Urothelium cell line (cell line): Measurements from ENCODE around the gene AXL.
"Not testable (repeated sequence)": the region's sequence is repeated elsewhere in the genome, so short reads cannot be mapped to it uniquely, and the experiment has no call there.

Source experiments
- DNase-seq: peaks from one replicate; pipeline ENCODE4 v3.0.0; 2011; ENCODE audit warnings: low spot score, mixed read lengths
- FAIRE-seq: peaks from 2 replicates; lab custom pipeline; 2011; peaks lifted over from hg19 to GRCh38; lab: Jason Lieb, UNC

The AXL gene

DNA sequence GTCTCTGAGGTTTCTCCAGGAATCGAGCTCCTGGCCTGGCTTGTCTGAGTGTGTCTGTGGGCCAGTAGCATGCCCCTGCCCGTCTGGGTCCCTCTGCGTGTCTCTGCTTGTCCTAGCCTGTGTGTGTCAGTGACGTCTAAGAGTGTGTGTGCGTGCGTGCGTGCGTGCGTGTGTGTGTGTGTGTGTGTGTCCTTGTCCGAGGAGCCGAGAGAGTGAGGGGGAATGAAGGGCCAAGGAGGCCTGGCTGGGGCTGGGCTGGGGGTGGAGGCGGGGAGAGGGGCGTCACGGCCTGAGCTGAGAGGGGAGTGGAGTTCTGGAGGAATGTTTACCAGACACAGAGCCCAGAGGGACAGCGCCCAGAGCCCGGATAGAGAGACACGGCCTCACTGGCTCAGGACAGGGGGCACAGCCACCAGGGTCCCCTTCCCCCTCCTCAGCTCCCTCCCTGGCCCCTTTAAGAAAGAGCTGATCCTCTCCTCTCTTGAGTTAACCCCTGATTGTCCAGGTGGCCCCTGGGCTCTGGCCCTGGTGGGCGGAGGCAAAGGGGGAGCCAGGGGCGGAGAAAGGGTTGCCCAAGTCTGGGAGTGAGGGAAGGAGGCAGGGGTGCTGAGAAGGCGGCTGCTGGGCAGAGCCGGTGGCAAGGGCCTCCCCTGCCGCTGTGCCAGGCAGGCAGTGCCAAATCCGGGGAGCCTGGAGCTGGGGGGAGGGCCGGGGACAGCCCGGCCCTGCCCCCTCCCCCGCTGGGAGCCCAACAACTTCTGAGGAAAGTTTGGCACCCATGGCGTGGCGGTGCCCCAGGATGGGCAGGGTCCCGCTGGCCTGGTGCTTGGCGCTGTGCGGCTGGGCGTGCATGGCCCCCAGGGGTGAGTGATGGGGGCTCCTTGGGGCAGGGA is at the start of gene AXL:
AXL (plus strand) TSS at position 609 of the 893 bp plus-strand sequence; CDS start at position 779, 170 bp downstream.
- DNase-seq (peak; percentile 87), FAIRE-seq (peak; percentile 79)

DNA sequence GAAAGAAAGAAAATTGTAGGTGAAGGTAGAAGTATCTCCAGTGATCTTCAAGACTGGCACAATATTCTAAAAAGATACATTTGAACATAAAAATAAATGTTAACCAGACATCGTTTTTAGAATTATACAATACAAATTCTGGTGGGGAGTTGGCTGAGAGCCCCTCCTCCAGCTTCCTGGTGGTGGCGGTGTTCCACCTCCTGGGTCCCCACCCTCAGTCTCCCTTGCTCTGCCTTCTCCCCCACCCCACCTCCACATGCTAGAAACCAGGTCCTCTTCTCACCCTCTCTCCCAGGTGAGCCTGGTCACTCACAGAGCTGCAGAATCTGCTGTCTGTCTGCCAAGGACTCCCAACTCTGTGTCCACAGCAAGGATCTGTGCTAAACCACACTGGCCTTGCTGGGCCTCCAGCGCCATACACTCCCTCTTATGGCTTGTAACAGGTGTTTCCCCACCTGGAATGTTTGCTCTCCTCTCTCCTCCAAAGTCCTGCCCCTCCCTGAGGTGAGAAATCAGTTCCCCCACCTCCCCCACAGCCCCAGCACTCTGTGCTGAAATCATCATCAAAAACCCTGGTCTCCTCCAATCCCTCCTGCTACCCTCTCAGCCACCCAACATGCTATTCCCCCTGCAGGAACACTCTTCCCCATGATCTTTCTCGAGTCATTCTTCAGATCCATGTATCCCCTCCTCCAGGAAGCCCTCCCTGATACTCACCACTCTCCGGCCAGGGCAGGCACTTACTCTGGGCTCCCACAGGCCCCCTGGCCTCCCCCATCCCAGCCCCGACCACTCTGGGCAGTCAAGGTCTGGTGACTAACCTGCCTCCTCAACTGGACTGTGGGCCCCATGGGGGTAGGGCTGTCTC is 46.5 kb upstream of the AXL start:
- FAIRE-seq (no peak), DNase-seq (no peak)

DNA sequence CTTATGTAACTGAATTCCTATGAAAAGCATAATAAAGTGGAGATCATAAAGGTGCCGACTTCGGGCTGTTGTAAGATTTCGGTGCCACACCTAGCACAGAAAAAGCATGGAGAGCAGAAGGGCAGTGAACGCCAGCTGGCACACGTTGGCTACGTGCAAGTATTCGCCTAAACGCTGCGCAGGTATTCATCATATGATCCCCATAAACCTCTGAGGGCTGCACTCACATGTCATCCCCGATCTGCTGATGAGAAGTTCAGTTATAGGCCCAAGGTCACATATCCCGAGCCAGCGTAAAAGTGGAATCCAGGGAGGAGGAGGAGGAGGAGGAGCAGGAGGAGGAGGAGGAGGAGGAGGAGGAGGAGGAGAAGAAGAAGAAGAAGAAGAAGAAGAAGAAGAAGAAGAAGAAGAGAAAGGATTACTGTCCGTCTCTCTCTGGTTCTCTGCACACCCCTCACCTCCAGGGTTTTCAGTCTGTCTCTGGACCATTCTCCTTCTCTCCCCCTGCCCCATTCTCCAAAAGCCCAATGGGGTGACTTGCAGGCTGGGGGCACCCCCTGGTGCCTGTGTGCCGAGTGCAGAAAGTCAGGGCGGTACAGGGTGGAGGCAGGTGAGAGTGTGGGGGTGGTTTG is 44.6 kb upstream of the AXL start:
- DNase-seq: no peak
- FAIRE-seq: no peak

DNA sequence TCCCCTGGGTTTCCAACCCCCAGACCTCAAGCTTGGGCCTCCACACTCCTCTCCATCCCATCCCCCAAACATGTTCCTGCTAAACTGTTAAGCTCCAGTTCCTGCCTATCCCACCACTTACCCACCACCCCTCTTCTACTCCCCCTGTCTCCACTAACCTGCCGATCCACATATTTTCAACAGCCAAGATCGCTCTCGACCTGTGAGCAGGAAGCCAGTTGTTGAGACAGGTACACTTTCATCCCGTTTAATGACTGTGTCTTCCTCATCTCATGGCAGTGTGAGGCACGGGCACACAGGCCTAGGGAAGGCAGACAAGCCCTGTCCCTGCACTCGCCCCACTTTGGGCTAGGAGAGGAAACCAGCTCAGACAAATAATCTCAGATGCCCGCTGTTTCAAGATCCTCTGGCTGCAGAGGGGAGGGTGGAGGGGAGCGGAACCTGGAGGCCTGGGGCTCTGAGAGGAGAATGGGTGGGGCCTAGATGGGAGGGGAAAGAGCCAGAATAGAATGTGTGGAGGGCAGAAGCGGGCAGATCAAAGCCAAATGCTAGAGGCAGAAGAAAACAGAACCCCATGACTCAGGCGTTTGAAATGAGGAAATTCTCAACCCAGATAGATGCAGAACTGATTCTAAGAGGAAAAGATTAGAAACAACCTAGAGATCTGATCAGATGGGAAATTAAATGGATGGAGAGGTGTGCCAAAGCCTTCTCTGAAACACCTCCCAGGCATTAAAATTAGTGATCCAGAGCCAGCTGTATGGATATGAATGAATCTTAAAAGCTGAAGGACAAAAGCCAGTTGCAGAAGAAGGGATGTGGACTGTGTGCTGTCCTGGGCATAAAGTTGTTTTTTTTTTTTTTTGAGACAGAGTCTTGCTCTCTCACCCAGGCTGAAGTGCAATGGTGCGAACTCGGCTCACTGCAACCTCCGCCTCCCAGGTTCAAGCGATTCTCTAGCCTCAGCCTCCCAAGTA is 42.9 kb upstream of the AXL start:
- peak; percentile 83 for FAIRE-seq

DNA sequence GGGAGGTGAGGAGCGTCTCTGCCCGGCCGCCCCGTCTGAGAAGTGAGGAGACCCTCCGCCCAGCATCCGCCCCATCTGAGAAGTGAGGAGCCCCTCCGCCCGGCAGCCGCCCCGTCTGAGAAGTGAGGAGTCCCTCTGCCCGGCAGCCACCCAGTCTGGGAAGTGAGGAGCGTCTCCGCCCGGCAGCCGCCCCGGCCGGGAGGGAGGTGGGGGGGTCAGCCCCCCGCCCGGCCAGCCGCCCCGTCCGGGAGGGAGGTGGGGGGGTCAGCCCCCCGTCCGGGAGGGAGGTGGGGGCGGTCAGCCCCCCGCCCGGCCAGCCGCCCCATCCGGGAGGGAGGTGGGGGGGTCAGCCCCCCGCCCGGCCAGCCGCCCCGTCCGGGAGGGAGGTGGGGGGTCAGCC is 38.9 kb upstream of the AXL start:
- FAIRE-seq, DNase-seq: not testable (repeated sequence)

More for the DNA sequence above, 42.9 kb upstream of the AXL start:
- DNase-seq: peak; percentile 92

- FAIRE-seq: no peak
- no peak for DNase-seq
These were observed 31.8 kb upstream of the AXL start for GRCh38 chr19:41186971-41187883.

GRCh38 chr19:41187884-41188279 is 31.1 kb upstream of the AXL start:
- no peak for FAIRE-seq
- DNase-seq: no peak

GRCh38 chr19:41189425-41190065 is 29.5 kb upstream of the AXL start:
- DNase-seq (no peak), FAIRE-seq (no peak)

GRCh38 chr19:41192574-41193429 is 26.2 kb upstream of the AXL start, which contains the start of gene CYP2S1:
Gene CYP2S1 (plus strand): TSS chr19:41193219. CDS start chr19:41193265, 46 bp downstream.
- DNase-seq (peak; percentile 70), FAIRE-seq (no peak)

DNA sequence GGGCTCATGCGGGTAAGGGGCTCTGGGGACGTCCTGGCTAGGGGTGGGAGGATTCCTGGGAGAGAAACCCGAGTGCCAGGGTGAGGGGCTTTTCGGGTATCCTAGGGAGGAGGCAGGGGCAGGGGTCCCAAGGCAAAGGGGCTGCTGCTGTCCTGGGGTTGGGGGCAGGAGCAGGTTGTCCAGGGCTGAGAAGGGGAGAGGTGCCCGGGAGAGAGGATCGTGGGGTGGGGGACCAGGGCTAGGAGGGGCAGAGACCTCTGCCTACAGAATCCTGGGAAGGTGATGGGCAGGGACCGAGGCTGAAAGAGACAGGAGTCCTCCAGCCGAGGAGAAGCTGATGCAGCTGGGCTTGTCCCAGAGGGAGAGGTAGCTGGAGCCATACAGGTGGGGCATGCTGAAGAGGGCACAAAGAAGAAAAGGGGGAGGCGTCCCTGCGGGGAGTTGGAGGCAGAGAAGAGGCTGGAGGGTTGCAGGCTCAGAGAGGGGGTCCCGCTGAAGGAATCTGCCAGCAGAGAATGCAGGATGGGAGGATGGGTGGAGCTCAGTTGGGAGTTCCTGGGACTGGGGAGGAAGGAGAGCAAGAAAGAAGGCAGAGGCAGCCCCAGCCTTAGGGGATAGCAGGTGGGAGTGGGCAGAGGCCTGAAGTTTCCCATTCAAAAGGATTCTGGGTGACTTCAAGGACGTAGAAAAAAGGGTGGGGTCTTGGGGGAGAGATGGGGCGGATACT is 25.4 kb upstream of the AXL start:
- FAIRE-seq: no peak
- DNase-seq: no peak

GRCh38 chr19:41194157-41194552 is 24.9 kb upstream of the AXL start:
- DNase-seq (no peak), FAIRE-seq (no peak)

DNA sequence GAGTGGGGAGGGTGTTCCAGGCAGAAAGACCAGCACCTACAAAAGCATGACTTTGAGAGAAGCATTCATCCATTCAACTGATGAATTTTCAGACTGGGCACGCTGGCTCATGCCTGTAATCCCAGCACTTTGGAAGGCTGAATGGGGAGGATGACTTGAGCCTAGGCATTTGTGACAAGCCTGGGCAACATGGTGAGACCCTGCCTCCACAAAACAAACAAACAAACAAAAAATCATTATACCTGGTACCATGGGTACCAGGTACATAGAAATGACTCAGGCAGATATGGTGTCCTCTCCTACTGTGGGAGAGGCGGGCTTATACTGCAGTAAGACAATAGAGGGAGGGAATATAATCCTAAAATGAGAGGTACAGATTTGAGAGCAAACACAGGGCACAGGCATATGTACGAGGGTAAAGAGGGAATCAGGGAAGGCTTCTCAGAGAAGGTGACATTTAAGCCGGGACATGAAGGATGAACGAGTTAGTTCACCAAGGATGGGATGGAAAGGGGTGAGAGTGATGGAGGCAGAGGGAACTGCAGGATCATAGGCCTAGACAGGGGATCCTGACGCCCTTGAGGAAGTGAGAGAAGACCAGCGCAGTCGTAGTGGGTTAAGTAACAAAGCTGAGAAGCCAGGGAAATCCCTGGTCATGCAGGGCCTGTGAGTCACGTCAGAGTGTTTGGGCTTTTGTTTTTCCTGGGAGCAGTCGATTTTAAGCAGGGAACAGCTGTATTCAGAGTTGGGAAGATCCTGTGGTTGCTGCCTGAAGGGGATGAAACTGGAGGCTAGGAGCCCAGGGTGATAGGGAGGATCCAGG is 23.1 kb upstream of the AXL start:
- FAIRE-seq: no peak
- DNase-seq: no peak

DNA sequence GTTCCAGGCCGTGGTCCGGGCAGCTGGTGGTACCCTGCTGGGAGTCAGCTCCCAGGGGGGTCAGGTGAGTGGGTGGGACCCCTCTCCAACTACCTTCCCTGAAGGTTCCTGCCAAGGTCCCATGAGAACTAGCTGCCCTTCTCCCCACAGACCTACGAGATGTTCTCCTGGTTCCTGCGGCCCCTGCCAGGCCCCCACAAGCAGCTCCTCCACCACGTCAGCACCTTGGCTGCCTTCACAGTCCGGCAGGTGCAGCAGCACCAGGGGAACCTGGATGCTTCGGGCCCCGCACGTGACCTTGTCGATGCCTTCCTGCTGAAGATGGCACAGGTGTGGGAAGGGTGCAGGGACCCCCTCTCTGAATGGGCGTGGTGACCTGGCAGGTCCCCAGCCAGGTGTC is 20.5 kb upstream of the AXL start:
- DNase-seq: no peak
- FAIRE-seq: no peak

GRCh38 chr19:41203371-41203770 is 15.7 kb upstream of the AXL start:
- DNase-seq: no peak
- no peak for FAIRE-seq

DNA sequence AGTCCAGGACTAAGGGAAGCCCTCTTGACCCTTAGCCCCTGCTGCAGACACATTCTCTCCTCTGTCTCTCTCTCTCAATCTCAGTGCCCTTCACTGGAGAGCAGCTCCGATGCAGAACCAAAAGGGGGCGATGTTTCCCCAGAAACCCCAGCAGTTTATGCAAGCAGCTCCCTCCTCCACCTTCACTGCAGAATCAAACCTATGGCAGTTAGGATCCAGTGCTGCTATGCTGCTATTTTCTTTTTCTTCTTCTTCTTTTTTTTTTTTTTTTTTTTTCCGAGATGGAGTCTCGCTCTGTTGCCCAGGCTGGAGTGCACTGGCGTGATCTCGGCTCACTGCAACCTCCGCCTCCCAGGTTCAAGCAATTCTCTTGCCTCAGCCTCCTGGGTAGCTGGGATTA is 14.7 kb upstream of the AXL start:
- not testable (repeated sequence) for FAIRE-seq
- DNase-seq: peak; percentile 78

DNA sequence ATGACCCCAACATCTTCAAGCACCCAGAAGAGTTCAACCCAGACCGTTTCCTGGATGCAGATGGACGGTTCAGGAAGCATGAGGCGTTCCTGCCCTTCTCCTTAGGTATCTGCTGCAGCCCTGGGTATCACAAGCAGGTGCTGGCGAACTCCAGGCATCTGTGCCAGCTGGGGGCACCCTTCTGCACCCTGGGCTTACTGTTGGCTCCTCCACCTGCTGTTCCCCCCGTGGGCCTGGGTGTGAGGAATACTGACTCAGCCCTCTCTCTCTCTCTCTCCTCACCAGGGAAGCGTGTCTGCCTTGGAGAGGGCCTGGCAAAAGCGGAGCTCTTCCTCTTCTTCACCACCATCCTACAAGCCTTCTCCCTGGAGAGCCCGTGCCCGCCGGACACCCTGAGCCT is 13.0 kb upstream of the AXL start:
- no peak for FAIRE-seq
- no peak for DNase-seq
